ENCODE results near the gene TP73. TPM values are rescaled to one million over a fixed set of nuclear protein-coding genes. Genes with fewer than 3 reads are reported as not detected.

The TP73 gene
- 0.59 to 0.87 TPM (median 0.75 TPM) in 5 replicates for total RNA-seq (2022; extraction: Qiagen RNA extraction)

DNA sequence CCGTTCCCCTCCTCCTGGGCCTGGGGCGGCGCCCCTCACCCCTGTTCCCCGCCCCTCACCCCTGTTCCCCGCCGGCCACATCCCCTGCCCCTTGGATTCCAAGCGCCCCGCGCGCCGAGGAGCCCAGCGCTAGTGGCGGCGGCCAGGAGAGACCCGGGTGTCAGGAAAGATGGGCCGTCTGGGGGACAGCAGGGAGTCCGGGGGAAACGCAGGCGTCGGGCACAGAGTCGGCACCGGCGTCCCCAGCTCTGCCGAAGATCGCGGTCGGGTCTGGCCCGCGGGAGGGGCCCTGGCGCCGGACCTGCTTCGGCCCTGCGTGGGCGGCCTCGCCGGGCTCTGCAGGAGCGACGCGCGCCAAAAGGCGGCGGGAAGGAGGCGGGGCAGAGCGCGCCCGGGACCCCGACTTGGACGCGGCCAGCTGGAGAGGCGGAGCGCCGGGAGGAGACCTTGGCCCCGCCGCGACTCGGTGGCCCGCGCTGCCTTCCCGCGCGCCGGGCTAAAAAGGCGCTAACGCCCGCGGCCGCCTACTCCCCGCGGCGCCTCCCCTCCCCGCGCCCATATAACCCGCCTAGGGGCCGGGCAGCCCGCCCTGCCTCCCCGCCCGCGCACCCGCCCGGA is at the start of gene TP73:
TP73 (plus strand) TSS at position 587 of the 618 bp plus-strand sequence. CDS start 29,850 bp downstream, outside the sequence.

DNA sequence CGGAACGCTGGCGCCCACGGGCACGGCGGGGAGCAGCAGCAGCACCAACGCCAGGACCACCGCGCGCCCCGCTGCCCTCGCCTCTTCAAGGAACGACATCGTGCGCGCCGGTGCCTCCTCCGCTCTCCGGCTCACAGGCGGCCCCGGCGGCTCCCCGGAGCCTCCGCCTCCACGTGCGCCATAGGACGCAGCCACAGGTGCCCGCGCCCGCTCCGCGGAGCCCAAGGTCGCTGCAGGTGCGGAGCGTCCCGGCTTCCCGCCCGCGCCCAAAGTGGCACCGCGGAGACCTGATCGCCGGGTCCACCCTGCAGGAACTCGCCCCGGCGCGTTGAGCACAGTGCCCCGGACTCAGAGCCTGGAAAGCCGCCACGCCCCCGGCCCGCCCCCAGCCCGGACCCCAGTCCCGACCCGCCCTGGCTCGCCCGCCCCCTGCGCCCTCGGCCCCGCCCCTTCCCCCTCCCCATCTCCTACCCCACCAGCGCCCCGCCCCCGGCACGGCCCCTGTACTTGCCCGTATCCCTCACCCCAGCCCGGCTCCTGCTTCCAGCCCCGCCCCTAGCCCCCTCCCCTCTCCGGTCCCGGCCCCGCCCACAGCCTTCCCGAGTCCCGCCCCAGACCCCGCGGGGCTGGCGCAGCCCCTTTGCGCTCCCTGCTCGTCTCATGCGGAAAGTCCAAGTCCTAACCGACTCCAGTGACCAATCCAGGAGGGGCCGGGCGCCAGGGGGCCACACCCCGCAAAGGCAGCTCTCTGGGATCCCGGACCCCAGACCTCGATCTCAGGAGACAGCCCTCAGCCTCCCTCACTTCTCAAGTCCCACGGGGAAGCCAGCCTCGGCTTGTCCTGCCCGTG is 40.9 kb upstream of the TP73 start, which contains the start of gene MEGF6:
MEGF6 (minus strand) TSS at position 339 of the 850 bp plus-strand sequence; CDS start at position 99, 240 bp downstream.

DNA sequence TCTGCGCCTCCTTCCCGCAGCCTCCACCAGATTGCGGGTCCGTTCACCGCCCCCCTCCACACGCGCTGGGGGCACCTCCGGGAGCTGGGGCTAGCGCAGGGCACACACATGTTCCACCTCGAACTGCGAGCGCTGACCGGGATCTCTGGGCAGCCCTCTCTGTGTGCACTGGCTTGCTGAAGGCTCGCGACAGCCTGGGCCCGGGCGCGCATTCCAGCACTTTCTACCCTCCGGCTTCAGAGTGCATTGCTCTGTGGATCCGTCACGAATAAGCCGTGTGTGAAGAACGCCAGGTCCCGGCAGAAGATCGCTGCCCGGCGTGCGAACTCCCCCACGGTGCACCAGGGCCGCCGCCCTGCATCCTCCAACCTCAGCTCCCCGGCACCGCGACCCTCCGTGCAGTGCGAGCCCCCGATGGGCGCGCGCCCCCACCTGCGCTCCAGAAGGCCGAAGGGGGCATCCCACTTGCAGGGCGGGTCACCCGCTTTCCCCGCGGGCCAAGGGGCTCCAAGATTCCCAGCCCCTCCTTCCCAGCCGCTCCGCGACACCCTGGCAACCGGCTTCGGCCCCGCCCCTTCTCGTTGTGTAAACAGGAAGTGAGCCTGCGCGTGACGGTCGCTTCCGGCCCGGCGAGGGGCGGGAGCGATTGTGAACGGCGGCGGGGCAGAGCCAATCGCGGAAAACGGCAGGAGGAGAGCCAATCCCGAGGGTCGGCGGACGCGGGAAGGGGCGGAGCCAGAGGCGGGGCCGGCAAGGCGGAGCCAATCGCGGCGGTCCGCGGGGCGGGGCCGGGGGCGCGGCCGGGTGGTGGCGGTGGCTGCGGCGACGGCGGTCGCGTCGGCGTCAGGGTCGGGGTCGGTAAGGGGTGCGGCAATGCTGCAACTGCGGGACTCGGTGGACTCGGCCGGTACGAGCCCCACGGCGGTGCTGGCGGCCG is 27.8 kb upstream of the TP73 start, which contains the start of gene TPRG1L:
TPRG1L (plus strand) TSS at position 816 of the 937 bp plus-strand sequence; CDS start at position 874, 58 bp downstream.

DNA sequence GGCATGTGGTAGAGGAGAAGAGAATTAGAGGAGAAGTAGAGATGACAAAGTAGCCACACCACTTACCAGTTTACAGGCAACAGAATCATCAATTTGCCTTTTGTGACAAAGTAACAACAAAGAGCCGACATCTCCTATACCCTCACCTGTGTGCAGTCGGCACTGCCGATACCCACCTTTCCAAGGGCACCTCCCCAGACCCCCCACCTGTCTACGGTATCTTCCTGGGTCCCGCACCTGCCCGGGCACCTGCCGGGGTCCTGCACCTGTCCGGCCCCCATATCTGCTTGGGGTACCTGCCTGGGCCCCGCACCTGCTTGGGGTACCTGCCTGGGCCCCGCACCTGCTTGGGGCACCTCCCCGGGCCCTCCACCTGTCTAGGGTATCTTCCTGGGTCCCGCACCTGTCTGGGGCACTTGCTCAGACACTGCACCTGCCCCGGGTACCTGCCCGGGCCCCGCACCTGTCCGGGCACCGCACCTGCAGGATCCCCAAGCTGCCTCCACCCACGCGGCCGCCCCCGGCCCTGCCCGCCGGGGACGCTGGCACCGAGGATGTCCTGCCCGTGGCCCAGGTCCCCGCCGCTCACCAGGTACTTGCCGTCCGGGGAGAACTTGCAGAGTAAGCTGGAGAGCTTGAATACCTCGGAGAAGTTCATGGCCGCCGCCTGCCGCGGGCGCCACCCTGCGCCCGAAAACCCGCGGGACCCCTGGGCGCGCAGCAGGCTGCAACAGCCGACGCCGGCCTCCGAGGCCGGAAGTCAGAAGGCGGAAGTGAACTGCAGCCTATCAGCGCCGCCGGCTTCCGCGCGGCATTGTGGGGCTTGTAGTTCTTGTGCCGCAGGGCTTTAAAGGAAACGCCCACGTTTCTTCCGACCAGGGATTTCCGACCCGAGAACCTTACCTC is 2.7 kb upstream of the TP73 start, which contains the start of gene WRAP73:
WRAP73 (minus strand) TSS at position 762 of the 906 bp plus-strand sequence; CDS start at position 658, 104 bp downstream.

DNA sequence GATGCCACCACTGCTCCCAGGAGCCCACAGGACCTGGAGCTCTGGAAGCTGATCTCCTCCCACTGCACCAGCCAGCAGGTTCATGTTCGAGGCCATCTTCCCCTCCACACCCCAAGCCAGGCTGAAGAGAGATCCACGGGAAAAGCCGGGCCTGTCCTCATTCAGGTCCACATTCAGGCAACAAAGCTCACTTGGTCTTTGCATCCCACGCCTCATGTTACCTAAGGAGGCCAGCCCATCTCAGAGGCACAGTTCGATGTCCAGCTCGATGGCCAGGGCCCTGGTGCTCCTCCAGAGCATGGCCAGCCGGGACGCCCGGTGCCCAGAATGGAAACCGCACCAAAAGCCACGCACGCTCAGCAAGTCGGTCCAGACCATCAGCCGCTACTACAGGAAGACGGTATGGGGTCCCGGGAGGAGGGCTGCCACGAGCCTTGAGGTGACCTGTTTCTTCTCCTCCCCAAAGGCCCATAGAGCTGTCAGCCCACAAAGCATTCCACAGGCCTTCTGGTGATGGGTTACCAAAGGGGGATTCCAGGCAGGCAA is 100.2 kb downstream of the TP73 start, which contains the start of gene CCDC27:
CCDC27 (plus strand) TSS at position 51 of the 546 bp plus-strand sequence; CDS start at position 83, 32 bp downstream.

DNA sequence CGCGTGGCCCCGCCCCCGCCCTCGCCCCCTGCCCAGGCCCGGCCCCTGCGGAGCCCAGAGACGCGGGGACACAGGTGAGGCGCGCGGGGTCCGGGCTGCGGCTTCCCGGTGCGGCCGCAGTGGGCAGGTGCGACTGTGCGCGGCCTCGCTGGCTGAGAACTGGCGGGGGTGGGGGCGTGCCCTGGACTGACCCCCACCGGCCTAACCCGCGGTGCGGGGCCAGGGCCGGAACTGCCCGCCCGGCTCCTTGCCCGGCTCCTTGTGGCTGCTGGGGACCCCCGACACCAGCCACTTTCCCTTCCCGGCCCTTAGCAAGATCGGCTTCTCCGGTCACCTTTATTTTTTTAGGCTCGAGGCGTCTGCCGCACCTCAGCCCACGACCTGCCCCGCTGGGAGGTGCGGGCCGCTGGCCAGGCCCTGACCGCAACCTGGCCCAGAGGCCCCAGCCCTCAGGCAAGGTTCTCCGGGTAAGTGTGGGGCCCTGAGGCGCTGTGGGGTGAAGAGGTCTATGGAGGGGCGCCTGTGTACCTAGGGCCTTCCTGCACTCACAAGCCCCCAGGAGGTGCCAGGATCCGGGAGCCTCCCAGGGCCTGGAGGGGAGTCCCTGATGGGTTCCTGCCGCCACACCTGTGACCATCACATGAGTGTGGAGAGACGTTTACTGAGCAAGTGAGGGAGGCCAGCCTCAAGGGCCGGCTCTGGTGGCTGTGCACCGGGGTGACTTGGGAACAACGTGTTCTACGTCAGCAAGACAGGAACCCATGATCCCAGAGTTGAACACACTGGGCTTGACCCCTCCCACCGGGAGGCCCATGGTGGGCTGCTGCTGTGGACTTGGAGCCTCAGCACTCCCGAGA is 120.6 kb downstream of the TP73 start, which contains the start of gene SMIM1:
SMIM1 (plus strand) TSS at position 35 of the 857 bp plus-strand sequence. CDS start 2,625 bp downstream, outside the sequence.

Other genes starting within 250 kb of the TP73 start
- 3.2 to 6.1 TPM (median 4.8 TPM) in 5 replicates for gene ARHGEF16, start 197.9 kb upstream of the TP73 start, total RNA-seq (2022; extraction: Qiagen RNA extraction)
- 6.8 to 11.8 TPM (median 8.4 TPM) in 5 replicates for gene MEGF6, start 41.0 kb upstream of the TP73 start, total RNA-seq (2022; extraction: Qiagen RNA extraction)
- gene TPRG1L, start 27.5 kb upstream of the TP73 start, total RNA-seq (2022; extraction: Qiagen RNA extraction), result 25.6 to 30.8 TPM (median 29.0 TPM) in 5 replicates
- gene WRAP73, start 2.4 kb upstream of the TP73 start, total RNA-seq (2022; extraction: Qiagen RNA extraction), result 16.5 to 20.7 TPM (median 18.8 TPM) in 5 replicates
- not detected in 5 replicates for gene CCDC27, start 99.9 kb downstream of the TP73 start, total RNA-seq (2022; extraction: Qiagen RNA extraction)
- gene SMIM1, start 120.2 kb downstream of the TP73 start, total RNA-seq (2022; extraction: Qiagen RNA extraction), result 0.52 to 2.6 TPM (median 1.4 TPM) in 5 replicates
- 31.0 to 34.2 TPM (median 33.2 TPM) in 5 replicates for gene LRRC47, start 144.0 kb downstream of the TP73 start, total RNA-seq (2022; extraction: Qiagen RNA extraction)
- 13.9 to 17.3 TPM (median 15.1 TPM) in 5 replicates for gene CEP104, start 204.7 kb downstream of the TP73 start, total RNA-seq (2022; extraction: Qiagen RNA extraction)
- 2.4 to 4.4 TPM (median 3.8 TPM) in 5 replicates for gene DFFB, start 205.0 kb downstream of the TP73 start, total RNA-seq (2022; extraction: Qiagen RNA extraction)
- gene C1orf174, start 247.8 kb downstream of the TP73 start, total RNA-seq (2022; extraction: Qiagen RNA extraction), result 21.0 to 25.6 TPM (median 24.7 TPM) in 5 replicates